HCT116 (cell line): ENCODE measurements around the gene TIMM17A. TPM values are rescaled to one million over a fixed set of nuclear protein-coding genes. Genes with fewer than 3 reads are reported as not detected.

Source experiments
- ATAC-seq: fragments of 200-7000 bp; cut with Tn5 transposase; 2 replicates; pipeline ENCODE4 v1.9.1; 2020; ENCODE audit warnings: mild to moderate bottlenecking, moderate library complexity
- BruUV-seq: library from RNA; stranded (reverse); fragments of 400-500 nt; replicated peaks from 2 replicates; lab custom pipeline; 2021; lab: Mats Ljungman, UMichigan
- CTCF ChIA-PET: fragments of 300-600 bp; sonication (Branson Sonifier 250); formaldehyde crosslinking; loops from one replicate; lab custom pipeline; 2021; ENCODE audit warnings: antibody characterized with exemption; lab: Charles Lee
- POLR2A ChIA-PET: fragments of 300-600, 350-600 bp; sonication (Branson Sonifier 250); formaldehyde crosslinking; loops from one replicate; lab custom pipeline; 2021; ENCODE audit warnings: antibody characterized with exemption; lab: Charles Lee
- RAD21 ChIA-PET, 2 experiments: fragments of 300-600 bp; sonication (Branson Sonifier 250); formaldehyde crosslinking; loops; one replicate each; lab custom pipeline; 2023; ENCODE audit warnings: low total read pairs in 2 of 2; ENCODE audit not compliant: uncharacterized antibody in 2 of 2, unreplicated experiment in 2 of 2, low non-redundant PET in 1 of 2; lab: Charles Lee
- DNase-seq: peaks from one replicate; pipeline ENCODE4 v3.0.0-alpha.2; 2010; ENCODE audit warnings: low read depth, low spot score
- H2AFZ ChIP-seq: fragments of 200-600 bp; shearing (Covaris generic), sonication (generic); 2 replicates; pipeline ENCODE4 v1.6.1; 2017; ENCODE audit warnings: low read depth, mixed run types, mixed read lengths, antibody characterized with exemption, low read length; ENCODE audit not compliant: poor library complexity, severe bottlenecking
- H3K27ac ChIP-seq: 2 replicates; pipeline ENCODE4 v1.5.1; 2012; ENCODE audit warnings: low read depth, low read length
- H3K27me3 ChIP-seq: fragments of 200-600 bp; sonication (generic); 2 replicates; pipeline ENCODE4 v1.6.1; 2016; ENCODE audit warnings: mixed run types, low read length, mixed read lengths; ENCODE audit not compliant: insufficient read depth
- H3K36me3 ChIP-seq, 2 experiments: fragments of 200-500 bp in 1 of 2; fragments of 200-600 bp in 1 of 2; sonication (Bioruptor generic) in 1 of 2; sonication (generic) in 1 of 2; 2 replicates each; pipeline versions ENCODE4 v1.5.1 to v1.6.1; 2014 to 2016; ENCODE audit warnings: low read length in 2 of 2, inconsistent platforms in 1 of 2, mixed read lengths in 1 of 2, mixed run types in 1 of 2; ENCODE audit not compliant: insufficient read depth in 2 of 2, control insufficient read depth in 1 of 2
- H3K4me1 ChIP-seq, 2 experiments: fragments of 200-600 bp in 1 of 2; sonication (generic) in 1 of 2; 2 replicates each; pipeline versions ENCODE4 v1.5.1 to v1.6.1; 2012 to 2017; ENCODE audit warnings: low read length in 2 of 2, inconsistent platforms in 1 of 2, mild to moderate bottlenecking in 1 of 2, mixed read lengths in 1 of 2, mixed run types in 1 of 2, moderate library complexity in 1 of 2; ENCODE audit not compliant: insufficient read depth in 2 of 2, control insufficient read depth in 1 of 2
- H3K4me2 ChIP-seq: fragments of 200-600 bp; sonication (generic); 2 replicates; pipeline ENCODE4 v1.6.1; 2017; ENCODE audit warnings: mixed run types, low read length, mixed read lengths
- H3K4me3 ChIP-seq, 2 experiments: fragments of 200-600 bp in 1 of 2; sonication (generic) in 1 of 2; replicated peaks in 1 of 2; 2 replicates each; pipeline ENCODE4 v1.5.1; 2011 to 2016; ENCODE audit warnings: low read length in 2 of 2, control low read depth in 1 of 2, low read depth in 1 of 2, mild to moderate bottlenecking in 1 of 2, mixed read lengths in 1 of 2, mixed run types in 1 of 2
- H3K79me2 ChIP-seq: fragments of 200-600 bp; sonication (generic); 2 replicates; pipeline ENCODE4 v1.6.1; 2017; ENCODE audit warnings: mild to moderate bottlenecking, mixed run types, low read length, moderate library complexity, mixed read lengths; ENCODE audit not compliant: insufficient read depth
- H3K9ac ChIP-seq: fragments of 200-600 bp; sonication (generic); 2 replicates; pipeline ENCODE4 v1.6.1; 2016; ENCODE audit warnings: low read length, mixed read lengths
- H3K9me2 ChIP-seq: fragments of 200-600 bp; sonication (generic), shearing (Covaris generic); 2 replicates; pipeline ENCODE4 v1.6.1; 2017; ENCODE audit warnings: mixed run types, mild to moderate bottlenecking, moderate library complexity; ENCODE audit not compliant: insufficient read depth
- H3K9me3 ChIP-seq, 2 experiments: fragments of 200-500 bp in 1 of 2; fragments of 200-600 bp in 1 of 2; sonication (Bioruptor generic) in 1 of 2; sonication (generic) in 1 of 2; 2 replicates each; pipeline ENCODE4 v1.6.1; 2014 to 2017; ENCODE audit warnings: low read length in 2 of 2, mixed read lengths in 2 of 2, inconsistent platforms in 1 of 2, low read depth in 1 of 2, mild to moderate bottlenecking in 1 of 2, mixed run types in 1 of 2, moderate library complexity in 1 of 2; ENCODE audit not compliant: control insufficient read depth in 1 of 2, insufficient read depth in 1 of 2
- H4K20me1 ChIP-seq: fragments of 200-600 bp; sonication (generic), shearing (Covaris generic); 2 replicates; pipeline ENCODE4 v1.6.1; 2017; ENCODE audit warnings: mixed run types, mild to moderate bottlenecking, moderate library complexity; ENCODE audit not compliant: insufficient read depth
- CTCF ChIP-seq, 3 experiments: fragments of 200-600 bp in 1 of 3; sonication (generic) in 1 of 3; IDR thresholded peaks in 2 of 3; conservative IDR thresholded peaks in 1 of 3; 2 replicates each; pipeline ENCODE4 v1.5.1; 2012 to 2017; ENCODE audit warnings: low read depth in 2 of 3, low read length in 2 of 3, antibody characterized with exemption in 1 of 3, borderline replicate concordance in 1 of 3, control low read depth in 1 of 3, mild to moderate bottlenecking in 1 of 3, mixed read lengths in 1 of 3, mixed run types in 1 of 3, moderate library complexity in 1 of 3; ENCODE audit not compliant: insufficient read depth in 1 of 3
- EGR1 ChIP-seq: IDR thresholded peaks from 2 replicates; pipeline ENCODE4 v1.6.1; 2012; ENCODE audit warnings: low read depth
- EZH2phosphoT487 ChIP-seq: fragments of 200-600 bp; IDR thresholded peaks from 2 replicates; pipeline ENCODE4 v1.6.1; 2018; ENCODE audit warnings: antibody characterized with exemption, borderline replicate concordance
- JUND ChIP-seq: IDR thresholded peaks from 2 replicates; pipeline ENCODE4 v1.6.1; 2012
- POLR2AphosphoS5 ChIP-seq: IDR thresholded peaks from 2 replicates; pipeline ENCODE4 v1.6.1; 2011; ENCODE audit warnings: mild to moderate bottlenecking, low read depth, low read length, moderate library complexity
- RAD21 ChIP-seq: IDR thresholded peaks from 2 replicates; pipeline ENCODE4 v1.6.1; 2012; ENCODE audit warnings: low read depth, mild to moderate bottlenecking
- SP1 ChIP-seq: IDR thresholded peaks from 2 replicates; pipeline ENCODE4 v1.6.1; 2012; ENCODE audit warnings: low read depth
- SRF ChIP-seq: IDR thresholded peaks from 2 replicates; pipeline ENCODE4 v1.6.1; 2012; ENCODE audit warnings: low read depth
- TCF7L2 ChIP-seq: IDR thresholded peaks from 2 replicates; pipeline ENCODE4 v1.7.0; 2011; ENCODE audit warnings: borderline replicate concordance, inconsistent platforms; ENCODE audit not compliant: insufficient read depth, insufficient read length; ENCODE audit errors: extremely low read depth
- YY1 ChIP-seq: IDR thresholded peaks from 2 replicates; pipeline ENCODE4 v1.6.1; 2011; ENCODE audit warnings: low read length, low read depth, moderate library complexity, mild to moderate bottlenecking; ENCODE audit not compliant: insufficient replicate concordance; ENCODE audit errors: extremely low read depth
- ZFX ChIP-seq: fragments of 450-650 bp; IDR thresholded peaks from 2 replicates; pipeline ENCODE4 v1.6.1; 2017
- ZNF274 ChIP-seq: fragments of 200-500 bp; sonication (Bioruptor generic); IDR thresholded peaks from 2 replicates; pipeline ENCODE4 v1.6.1; 2014; ENCODE audit warnings: mild to moderate bottlenecking, low read depth, low read length, inconsistent platforms
- intact Hi-C: fragments of 100-400 bp; cut with micrococcal nuclease; formaldehyde crosslinking; loops from 2 replicates; pipeline ENCODE4 v1.10.0; 2022
- total RNA-seq: library from RNA; stranded (reverse); gene quantifications from one replicate; pipeline ENCODE4 v1.2.1, GENCODE V29; 2021; ENCODE audit not compliant: unreplicated experiment
- TF ChIP-seq, protein P1 (sequence below): IDR thresholded peaks from 2 replicates; pipeline ENCODE4 v1.6.1; 2012
- TF ChIP-seq, protein P2 (sequence below): IDR thresholded peaks from 2 replicates; pipeline ENCODE4 v1.6.1; 2012

Gene TIMM17A
- total RNA-seq, 1 experiment from 2014 or later: 100 TPM

DNA sequence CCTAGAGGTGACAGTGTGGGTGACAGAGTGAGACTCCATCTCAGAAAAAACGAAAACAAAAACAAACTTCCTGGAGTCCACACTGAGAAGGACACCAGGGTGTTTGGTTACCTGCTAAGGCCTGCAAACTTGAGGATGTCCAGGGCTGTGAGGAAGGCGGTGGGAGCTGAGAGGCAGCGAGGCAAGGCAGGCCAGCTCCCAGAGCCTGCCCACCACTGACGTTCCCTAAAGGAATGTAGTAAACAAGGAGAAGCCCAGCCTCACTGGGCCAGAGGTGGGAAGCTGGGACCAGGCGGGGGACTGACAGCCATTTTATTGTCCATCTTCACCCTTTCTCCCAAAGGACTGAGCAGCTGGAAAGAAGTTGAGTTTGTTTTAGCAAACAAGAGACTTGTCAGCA, 42.5 kb upstream of the TIMM17A start:
- intact Hi-C loops: no loop called here
- Histone ChIP-seq H3K27ac (no peak overlapping the region), H3K9me2 (no peaks in the 10 kb centered on the region), H3K27me3 (no peaks in the 10 kb centered on the region), H3K4me3 (no peak overlapping the region), H3K9ac (no peak overlapping the region), H3K79me2 (no peaks in the 10 kb centered on the region), H2AFZ (no peak overlapping the region), H3K9me3 (no peaks in the 10 kb centered on the region), H3K36me3 (no peaks in the 10 kb centered on the region), H4K20me1 (no peaks in the 10 kb centered on the region), H3K4me2 (no peak overlapping the region), H3K4me1 (peaks cover 5 to 14% of the 10 kb centered on the region in 2 experiments; a peak in 3 of 4 replicates)
- BruUV-seq: no TSS peak
- ChIA-PET CTCF (no interaction called here), POLR2A (no interaction called here), RAD21 (no interaction called here)
- TF ChIP-seq JUND: no peak
- TF ChIP-seq SRF: no peak
- TF ChIP-seq POLR2AphosphoS5: no peak
- no peak for TF ChIP-seq ZFX
- TF ChIP-seq EGR1: no peak
- TF ChIP-seq YY1: no peak
- no peak for TF ChIP-seq EZH2phosphoT487
- TF ChIP-seq, protein P1, sequence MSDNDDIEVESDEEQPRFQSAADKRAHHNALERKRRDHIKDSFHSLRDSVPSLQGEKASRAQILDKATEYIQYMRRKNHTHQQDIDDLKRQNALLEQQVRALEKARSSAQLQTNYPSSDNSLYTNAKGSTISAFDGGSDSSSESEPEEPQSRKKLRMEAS: no peak
- no peak for TF ChIP-seq ZNF274
- TF ChIP-seq CTCF (IDR thresholded peaks at IDR 0.05 in 2 of 3, conservative IDR thresholded peaks at IDR 0.05 in 1 of 3; ENCODE audit: borderline replicate concordance in 1 of 3, insufficient read depth in 1 of 3, low read depth in 2 of 3, low read length in 2 of 3): no peak
- no peak for TF ChIP-seq SP1
- TF ChIP-seq, protein P2, sequence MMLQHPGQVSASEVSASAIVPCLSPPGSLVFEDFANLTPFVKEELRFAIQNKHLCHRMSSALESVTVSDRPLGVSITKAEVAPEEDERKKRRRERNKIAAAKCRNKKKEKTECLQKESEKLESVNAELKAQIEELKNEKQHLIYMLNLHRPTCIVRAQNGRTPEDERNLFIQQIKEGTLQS: no peak
- no peak for TF ChIP-seq TCF7L2
- no peak for TF ChIP-seq RAD21
- ATAC-seq (no peak), DNase-seq (no peak)
